SK-N-MC (cell line): ENCODE data around the gene SCN4A.

Experiments used
- EZH2 ChIP-seq: fragments of 200-600 bp; sonication (generic); IDR thresholded peaks from one replicate; pipeline ENCODE4 v1.6.1; 2017; ENCODE audit warnings: antibody characterized with exemption
- FOXP2 ChIP-seq: optimal IDR thresholded peaks from 2 replicates; pipeline ENCODE3; 2011; ENCODE audit warnings: mild to moderate bottlenecking, moderate library complexity; ENCODE audit not compliant: insufficient read depth; ENCODE audit errors: extremely low read length, control extremely low read depth
- POLR2AphosphoS5 ChIP-seq: IDR thresholded peaks from 2 replicates; pipeline ENCODE4 v1.6.1; 2012; ENCODE audit warnings: mild to moderate bottlenecking, low read depth, low read length, borderline replicate concordance

GRCh38 chr17:63948521-63948920 lies 24.2 kb downstream of the SCN4A start:
- no peak for TF ChIP-seq POLR2AphosphoS5
- TF ChIP-seq EZH2 = no peak
- no peak for TF ChIP-seq FOXP2
